Peyer's patch (tissue), 4 donors: Measurements from ENCODE around the gene LAG3.

Experiments used
- CTCF ChIP-seq, 6 experiments: fragments of 450-650 bp in 4 of 6; fragments of 200-600 bp in 2 of 6; sonication (generic) in 1 of 6; IDR thresholded peaks; one replicate each; pipeline ENCODE4 v1.5.1; 2017 to 2019; ENCODE audit warnings: antibody characterized with exemption in 6 of 6, mild to moderate bottlenecking in 3 of 6, moderate library complexity in 1 of 6
- POLR2A ChIP-seq, 2 donors: fragments of 450-650 bp; IDR thresholded peaks; one replicate each; pipeline ENCODE4 v1.5.1; 2017; ENCODE audit warnings: antibody characterized with exemption in 2 of 2, mild to moderate bottlenecking in 2 of 2, moderate library complexity in 2 of 2

GRCh38 chr12:6754411-6754810 is 17.9 kb upstream of the LAG3 start:
- TF ChIP-seq CTCF (IDR thresholded peaks at IDR 0.05) (no peak), POLR2A (IDR thresholded peaks at IDR 0.05) (no peak)
